ENCODE data around the gene DARS1.
A peak's percentile ranks its signal among the peaks of the same experiment; 100 is the strongest.
"Not testable (repeated sequence)": the region's sequence is repeated elsewhere in the genome, so short reads cannot be mapped to it uniquely, and the experiment has no call there.

The DARS1 gene

DNA sequence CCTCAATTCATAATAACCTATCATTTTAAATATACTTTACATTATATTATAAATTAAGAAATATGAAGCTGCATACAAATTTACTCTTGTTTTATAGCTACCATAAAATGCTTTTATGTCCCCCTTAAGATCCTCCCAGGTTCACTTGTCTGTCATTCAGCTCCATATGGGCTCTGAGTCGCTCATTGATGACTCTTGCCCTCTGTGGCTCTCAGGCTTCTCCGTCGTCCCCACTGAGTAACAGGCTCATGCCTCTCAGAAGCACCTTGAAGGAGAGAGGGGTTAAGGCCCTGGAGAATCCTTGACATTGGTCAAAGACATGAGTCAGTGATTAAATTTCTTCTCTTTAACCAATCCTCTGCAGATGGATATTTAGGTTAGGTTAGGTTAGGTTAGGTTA is 103.0 kb downstream of the DARS1 start:
- DNase-seq (ENCODE audit: low read depth), result no peak

DNA sequence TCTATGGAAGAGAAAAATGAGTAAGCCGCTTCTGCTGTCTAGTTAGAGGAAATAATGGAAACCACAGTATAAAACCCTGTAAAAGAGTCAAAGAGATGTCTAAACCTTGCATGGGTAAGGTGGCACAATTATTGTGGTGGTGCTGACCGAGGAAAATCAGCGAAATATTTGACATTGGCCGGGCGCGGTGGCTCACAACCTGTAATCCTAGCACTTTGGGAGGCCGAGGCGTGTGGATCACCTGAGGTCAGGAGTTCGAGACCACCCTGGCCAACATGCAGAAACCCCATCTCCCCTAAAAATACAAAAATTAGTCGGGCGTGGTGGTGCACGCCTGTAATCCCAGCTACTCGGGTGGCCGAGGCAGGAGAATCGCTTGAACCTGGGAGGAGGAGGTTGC is 108.7 kb downstream of the DARS1 start:
- DNase-seq (ENCODE audit: low read depth), result not testable (repeated sequence)

DNA sequence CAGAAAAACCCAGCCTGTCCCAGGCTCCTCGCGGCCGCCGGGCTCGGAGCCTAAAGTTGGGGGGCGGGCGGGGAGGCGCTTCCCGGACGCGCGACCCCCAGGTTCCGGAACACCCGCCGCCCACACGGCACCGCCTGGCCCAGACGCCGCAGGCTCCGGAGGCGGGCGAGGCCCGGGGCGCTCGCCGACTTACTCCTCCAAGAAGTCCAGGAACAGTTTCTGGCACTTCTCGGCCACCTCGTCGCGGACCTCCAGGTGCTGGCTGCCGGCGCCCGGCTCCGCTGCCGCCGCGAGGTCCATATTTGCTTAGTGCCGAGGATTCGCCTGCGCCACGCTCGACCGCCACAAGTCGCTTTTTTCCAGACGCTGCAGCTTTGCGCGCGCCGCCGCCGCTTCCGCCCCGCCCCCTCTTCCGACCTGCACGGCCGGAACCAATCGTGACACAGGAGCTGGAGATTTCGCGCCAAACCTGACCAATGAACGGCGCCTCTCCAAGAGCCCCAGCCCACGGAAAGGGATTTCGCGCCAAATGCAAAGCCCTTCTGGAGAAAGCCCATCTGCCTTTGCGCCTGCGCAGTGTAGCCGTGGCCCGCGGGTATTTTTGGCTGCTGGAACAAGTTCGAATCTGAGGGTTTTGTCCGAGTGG is 109.2 kb downstream of the DARS1 start, which contains the start of gene MCM6:
Gene MCM6, minus strand, starts transcription at position 378 of the 646 bp plus-strand sequence. Its CDS starts 78 bp downstream, at position 300.
- peak; percentile 98 for DNase-seq (ENCODE audit: low read depth)

DNA sequence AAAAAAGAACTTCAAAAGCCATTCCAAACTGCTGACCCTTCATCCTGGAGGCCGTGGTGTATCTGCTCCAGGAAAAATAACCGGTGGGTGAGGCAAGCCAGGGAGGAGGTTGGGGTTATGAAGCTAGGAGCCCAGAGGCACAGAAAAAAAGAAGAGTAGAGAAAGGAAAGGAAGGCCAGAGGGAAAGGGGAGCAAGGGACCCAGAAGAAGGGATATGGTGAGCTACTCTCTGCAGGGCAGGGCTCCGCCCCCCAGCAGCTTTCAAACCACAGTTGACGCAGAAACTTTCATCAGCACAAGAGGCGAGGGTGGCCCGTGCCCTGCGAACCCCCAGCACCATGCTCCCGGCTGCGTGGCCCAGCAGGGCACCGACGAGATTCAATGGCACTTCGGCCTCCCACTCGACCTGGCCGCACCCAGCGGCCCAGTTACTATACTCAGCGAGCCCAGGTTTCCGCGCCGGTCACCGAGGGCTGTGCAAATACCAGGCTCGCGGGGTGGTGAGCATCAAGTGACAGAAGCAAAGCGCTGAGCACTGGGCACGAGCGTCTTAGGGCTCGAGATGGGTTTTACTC is 109.8 kb downstream of the DARS1 start:
- DNase-seq (ENCODE audit: low read depth), result peak; percentile 71

DNA sequence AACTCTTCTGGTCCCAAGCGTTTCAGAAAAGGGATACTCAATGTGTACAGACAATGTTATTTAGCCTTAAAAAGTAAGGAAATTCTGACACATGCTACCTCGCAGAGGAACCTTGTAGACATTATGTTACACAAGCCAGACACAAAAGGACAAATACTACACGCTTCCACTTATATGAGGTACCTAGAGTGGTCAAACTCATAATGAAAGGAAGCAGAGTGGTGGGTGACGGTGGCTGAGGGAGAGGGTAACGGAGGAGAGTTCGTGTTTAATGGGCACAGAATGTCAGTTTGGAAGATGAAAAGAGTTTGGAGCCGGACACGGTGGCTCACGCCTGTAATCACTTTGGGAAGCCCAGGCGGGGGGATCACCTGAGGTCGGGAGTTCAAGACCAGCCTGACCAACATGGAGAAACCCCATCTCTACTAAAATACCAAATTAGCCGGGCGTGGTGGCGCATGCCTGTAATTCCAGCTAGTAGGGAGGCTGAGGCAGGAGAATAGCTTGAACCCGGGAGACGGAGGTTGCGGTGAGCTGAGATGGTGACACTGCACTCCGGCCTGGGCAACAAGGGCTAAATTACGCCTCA is 110.6 kb downstream of the DARS1 start:
- DNase-seq (ENCODE audit: low read depth), result no peak

DNA sequence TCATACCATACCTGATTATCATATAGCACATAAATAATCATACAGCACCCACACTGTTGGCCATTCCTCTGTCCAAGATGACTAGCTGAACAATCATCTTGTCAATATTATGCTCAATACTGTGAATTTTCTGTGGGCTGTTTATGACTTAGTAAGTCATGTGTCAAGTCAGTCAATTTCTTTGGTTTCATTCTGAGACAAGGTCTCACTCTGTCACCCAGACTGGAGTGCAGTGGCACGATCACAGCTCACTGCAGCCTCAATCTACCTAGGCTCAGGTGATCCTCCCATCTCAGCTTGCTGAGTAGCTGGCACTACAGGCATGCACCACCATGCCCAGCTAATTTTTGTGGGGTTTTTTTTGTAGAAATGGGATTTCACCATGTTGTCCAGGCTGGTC is 114.9 kb downstream of the DARS1 start:
- no peak for DNase-seq (ENCODE audit: low read depth)

DNA sequence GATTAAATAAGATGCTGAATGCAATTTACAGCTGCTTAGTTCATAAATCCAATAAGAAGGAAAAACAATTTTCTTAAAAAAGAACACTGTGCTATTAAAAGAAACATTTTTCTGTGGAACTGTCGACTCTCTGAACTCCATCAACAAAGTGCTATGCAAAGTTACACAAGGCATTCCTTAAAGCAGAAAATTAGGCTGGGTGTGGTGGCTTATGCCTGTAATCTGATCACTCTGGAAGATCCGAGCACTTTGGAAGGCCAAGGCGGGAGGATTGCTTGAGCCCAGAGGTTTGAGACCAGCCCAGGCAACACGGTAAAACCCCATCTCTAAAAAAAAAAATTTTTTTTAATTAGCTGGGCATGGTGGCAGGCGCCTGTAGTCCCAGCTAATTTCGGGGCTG is 122.2 kb downstream of the DARS1 start:
- DNase-seq (ENCODE audit: low read depth), result no peak

DNA sequence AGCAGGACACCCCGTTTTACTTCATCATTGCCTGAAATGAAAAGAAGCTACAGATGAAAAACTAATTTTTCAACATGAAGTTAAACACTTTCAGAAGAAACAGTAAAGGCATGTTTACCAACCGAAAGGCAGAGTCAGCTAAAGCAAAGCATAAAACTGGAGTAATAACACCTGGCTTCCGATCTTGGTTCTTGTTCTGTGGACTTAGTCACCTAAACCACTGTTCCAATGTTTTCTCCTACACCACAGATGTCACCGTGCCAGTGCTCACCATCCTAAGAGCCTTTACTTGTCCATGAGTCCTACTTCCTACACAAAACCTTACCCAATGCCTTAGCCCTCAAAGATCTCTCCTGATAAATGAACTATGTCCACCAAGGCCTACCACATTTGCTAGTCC is 122.7 kb downstream of the DARS1 start:
- no peak for DNase-seq (ENCODE audit: low read depth)

Data from activated T-cell treated with anti-CD3 and anti-CD28 coated beads for 24 hours (primary cell).